ENCODE results near the gene VIL1. TPM values are rescaled to one million over a fixed set of nuclear protein-coding genes. Genes with fewer than 3 reads are reported as not detected.

VIL1 gene
- total and polyA plus RNA-seq, 9 of the 15 experiments (the other 6 are each of a cell fraction or from before 2014, with no cell fraction given): 0.51 to 2.7 (median 1.2) TPM

DNA sequence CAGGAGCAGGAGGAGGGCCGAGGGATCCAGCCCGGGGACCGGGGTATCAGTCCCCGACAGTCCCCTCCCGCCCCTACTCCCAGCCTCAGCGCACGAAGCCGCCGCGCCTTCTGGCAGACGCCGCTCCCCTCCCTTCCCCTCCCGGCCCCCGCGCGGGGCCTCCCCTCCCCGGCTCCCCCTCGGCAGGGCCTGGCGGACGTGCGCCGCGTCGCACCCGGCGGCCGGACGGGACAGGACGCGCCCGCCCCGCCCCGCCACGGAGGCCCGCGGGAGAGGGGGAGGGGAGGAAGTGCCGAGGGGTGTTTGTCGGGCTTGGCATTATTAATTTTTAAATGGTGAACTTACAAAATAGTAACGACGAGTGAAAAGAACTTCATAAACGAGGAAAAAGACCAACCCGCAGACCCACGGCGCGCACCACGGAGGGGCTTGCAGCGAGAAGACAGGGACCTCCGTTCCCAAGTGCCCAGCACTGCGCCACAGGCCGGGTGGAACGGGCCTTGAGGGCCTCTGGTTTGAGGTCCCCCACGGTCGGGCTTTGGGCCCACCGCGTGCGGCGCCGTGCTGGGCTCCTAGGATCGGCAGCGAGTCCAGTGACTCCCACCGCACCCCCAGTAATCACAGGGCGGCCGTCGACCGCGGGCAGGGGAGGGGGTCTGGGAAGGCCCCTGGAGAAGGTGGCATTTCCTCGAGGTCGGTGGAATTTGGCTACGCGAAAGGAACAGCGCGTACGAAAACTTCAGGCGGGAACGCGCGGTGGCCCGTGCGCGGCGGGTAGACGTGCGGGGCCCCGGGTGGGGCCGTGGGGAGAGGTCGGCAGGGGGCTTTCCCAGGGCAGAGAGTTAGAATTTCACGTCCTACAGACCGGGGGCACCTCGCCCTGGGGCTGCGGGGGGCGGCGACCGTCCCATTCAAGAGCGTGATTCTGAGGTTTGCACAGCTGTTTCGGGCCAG, 20.2 kb upstream of the VIL1 start (continued):
- TF ChIP-seq, protein P1, sequence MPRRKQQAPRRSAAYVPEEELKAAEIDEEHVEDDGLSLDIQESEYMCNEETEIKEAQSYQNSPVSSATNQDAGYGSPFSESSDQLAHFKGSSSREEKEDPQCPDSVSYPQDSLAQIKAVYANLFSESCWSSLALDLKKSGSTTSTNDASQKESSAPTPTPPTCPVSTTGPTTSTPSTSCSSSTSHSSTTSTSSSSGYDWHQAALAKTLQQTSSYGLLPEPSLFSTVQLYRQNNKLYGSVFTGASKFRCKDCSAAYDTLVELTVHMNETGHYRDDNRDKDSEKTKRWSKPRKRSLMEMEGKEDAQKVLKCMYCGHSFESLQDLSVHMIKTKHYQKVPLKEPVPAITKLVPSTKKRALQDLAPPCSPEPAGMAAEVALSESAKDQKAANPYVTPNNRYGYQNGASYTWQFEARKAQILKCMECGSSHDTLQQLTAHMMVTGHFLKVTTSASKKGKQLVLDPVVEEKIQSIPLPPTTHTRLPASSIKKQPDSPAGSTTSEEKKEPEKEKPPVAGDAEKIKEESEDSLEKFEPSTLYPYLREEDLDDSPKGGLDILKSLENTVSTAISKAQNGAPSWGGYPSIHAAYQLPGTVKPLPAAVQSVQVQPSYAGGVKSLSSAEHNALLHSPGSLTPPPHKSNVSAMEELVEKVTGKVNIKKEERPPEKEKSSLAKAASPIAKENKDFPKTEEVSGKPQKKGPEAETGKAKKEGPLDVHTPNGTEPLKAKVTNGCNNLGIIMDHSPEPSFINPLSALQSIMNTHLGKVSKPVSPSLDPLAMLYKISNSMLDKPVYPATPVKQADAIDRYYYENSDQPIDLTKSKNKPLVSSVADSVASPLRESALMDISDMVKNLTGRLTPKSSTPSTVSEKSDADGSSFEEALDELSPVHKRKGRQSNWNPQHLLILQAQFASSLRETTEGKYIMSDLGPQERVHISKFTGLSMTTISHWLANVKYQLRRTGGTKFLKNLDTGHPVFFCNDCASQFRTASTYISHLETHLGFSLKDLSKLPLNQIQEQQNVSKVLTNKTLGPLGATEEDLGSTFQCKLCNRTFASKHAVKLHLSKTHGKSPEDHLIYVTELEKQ (CRISPR knock-in tag; IDR thresholded peaks at IDR 0.05): no peak
- TF ChIP-seq FUS (optimal IDR thresholded peaks at IDR 0.05; ENCODE audit: low read depth, low read length): no peak
- TF ChIP-seq, protein P2, sequence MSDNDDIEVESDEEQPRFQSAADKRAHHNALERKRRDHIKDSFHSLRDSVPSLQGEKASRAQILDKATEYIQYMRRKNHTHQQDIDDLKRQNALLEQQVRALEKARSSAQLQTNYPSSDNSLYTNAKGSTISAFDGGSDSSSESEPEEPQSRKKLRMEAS (CRISPR knock-in tag; IDR thresholded peaks at IDR 0.05): peak; percentile 55
- TF ChIP-seq, protein P3, sequence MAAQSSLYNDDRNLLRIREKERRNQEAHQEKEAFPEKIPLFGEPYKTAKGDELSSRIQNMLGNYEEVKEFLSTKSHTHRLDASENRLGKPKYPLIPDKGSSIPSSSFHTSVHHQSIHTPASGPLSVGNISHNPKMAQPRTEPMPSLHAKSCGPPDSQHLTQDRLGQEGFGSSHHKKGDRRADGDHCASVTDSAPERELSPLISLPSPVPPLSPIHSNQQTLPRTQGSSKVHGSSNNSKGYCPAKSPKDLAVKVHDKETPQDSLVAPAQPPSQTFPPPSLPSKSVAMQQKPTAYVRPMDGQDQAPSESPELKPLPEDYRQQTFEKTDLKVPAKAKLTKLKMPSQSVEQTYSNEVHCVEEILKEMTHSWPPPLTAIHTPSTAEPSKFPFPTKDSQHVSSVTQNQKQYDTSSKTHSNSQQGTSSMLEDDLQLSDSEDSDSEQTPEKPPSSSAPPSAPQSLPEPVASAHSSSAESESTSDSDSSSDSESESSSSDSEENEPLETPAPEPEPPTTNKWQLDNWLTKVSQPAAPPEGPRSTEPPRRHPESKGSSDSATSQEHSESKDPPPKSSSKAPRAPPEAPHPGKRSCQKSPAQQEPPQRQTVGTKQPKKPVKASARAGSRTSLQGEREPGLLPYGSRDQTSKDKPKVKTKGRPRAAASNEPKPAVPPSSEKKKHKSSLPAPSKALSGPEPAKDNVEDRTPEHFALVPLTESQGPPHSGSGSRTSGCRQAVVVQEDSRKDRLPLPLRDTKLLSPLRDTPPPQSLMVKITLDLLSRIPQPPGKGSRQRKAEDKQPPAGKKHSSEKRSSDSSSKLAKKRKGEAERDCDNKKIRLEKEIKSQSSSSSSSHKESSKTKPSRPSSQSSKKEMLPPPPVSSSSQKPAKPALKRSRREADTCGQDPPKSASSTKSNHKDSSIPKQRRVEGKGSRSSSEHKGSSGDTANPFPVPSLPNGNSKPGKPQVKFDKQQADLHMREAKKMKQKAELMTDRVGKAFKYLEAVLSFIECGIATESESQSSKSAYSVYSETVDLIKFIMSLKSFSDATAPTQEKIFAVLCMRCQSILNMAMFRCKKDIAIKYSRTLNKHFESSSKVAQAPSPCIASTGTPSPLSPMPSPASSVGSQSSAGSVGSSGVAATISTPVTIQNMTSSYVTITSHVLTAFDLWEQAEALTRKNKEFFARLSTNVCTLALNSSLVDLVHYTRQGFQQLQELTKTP (IDR thresholded peaks at IDR 0.05; ENCODE audit: low read depth in 1 of 2, partially characterized antibody in 2 of 2): no peak
- no peak for TF ChIP-seq MEIS2 (IDR thresholded peaks at IDR 0.05; ENCODE audit: partially characterized antibody)
- TF ChIP-seq SUPT5H (IDR thresholded peaks at IDR 0.05): peak; percentile 55
- TF ChIP-seq, protein P4, sequence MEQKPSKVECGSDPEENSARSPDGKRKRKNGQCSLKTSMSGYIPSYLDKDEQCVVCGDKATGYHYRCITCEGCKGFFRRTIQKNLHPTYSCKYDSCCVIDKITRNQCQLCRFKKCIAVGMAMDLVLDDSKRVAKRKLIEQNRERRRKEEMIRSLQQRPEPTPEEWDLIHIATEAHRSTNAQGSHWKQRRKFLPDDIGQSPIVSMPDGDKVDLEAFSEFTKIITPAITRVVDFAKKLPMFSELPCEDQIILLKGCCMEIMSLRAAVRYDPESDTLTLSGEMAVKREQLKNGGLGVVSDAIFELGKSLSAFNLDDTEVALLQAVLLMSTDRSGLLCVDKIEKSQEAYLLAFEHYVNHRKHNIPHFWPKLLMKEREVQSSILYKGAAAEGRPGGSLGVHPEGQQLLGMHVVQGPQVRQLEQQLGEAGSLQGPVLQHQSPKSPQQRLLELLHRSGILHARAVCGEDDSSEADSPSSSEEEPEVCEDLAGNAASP (IDR thresholded peaks at IDR 0.05): no peak
- TF ChIP-seq ZNF561 (CRISPR knock-in tag; conservative IDR thresholded peaks at IDR 0.05): no peak
- TF ChIP-seq ZBTB8A (IDR thresholded peaks at IDR 0.05; ENCODE audit: partially characterized antibody): no peak
- TF ChIP-seq AFF4 (CRISPR knock-in tag; IDR thresholded peaks at IDR 0.05): peak; percentile 68; the same call in 1 of the 2 replicates
- no peak for TF ChIP-seq ZNF121 (CRISPR knock-in tag; conservative IDR thresholded peaks at IDR 0.05)
- peak in 1 of 2 experiments; percentile 6; a peak in 1 of 4 replicates for TF ChIP-seq MAZ (CRISPR knock-in tag; conservative IDR thresholded peaks at IDR 0.05 in 1 of 2, IDR thresholded peaks at IDR 0.05 in 1 of 2)

All from K562 (cell line).